HCEC 1CT (cell line): Measurements from ENCODE around the gene CEP126.
A peak's percentile ranks its signal among the peaks of the same experiment; 100 is the strongest.

Experiments used
- DNase-seq: peaks from one replicate; pipeline ENCODE4 v3.0.0-alpha.2; 2017

The CEP126 gene

DNA sequence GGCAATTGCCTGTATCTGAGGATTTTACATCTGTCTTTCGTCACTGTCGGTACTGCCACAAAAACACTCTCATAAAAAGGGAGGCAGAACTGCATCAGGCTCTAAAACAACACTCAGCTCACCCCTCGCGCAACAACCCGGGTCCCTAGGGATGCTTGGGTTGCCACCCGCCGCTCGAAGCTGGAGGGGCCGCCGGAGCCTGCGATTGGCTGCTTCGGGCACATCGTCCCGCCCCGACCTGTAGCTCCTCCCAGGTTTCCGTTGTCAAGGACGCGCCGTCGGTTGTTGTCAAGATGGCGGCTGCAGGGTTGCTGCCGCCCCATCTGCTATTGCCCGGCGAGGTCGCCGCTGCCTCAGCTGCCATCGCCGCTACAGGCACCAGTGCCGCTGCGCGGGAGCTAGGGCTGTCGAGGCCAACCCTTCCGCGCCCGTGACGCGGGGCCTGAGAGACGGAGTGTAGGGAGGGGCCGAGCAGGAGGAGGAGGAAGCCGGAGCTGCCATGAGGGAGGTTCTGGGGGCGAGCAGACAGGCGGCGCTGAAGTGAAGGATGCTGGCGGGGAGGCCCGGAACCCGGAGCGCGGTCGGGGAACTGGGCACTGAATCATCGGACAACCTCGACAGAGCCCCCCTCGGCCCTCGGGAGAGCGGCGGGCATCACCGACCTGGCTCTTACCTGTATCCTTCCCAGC lies at the start of gene CEP126:
Gene CEP126, plus strand, starts transcription at position 273 of the 689 bp plus-strand sequence. Its CDS starts 275 bp downstream, at position 548.
- DNase-seq: peak; percentile 95

DNA sequence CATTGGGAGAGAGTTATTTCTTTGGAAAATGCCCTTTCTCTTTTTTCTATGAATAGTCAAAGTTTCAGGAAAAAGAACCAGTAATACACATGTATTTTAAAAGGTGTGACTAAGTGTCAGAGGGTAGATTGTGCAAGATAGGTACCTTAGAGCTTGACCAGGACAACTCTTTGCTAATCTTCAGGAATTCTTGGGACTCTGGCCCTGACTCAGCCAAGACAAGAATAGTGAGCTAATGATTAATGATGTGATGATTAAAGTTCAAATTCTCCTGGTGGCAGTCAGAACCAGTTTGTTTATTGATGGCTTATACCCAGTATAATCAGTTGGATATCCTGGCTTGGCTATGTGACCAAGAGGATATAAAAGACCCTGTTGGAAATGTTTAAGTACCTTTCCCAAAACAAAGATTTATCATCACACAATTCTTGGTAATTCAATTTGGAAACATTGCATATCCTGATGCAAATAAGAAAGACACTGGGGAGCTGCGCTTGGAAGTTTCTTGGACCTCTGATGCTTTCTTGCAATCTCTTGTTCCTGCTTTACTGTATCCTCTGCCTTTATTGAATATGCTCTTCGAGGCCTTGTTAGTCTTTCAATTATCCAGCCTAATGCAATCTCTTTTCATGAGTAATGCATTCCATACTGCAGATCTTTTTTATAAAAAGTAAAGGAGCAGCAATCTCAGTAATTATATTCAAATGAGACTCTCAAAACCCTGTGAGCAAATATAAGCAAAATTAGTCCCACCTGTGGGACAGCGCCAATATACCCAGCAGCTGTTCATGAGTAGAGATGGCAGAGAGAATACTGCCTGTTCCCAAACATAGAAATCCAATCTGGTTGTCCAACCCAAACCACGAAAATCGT lies 48.0 kb upstream of the CEP126 start:
- peak; percentile 85 for DNase-seq

DNA sequence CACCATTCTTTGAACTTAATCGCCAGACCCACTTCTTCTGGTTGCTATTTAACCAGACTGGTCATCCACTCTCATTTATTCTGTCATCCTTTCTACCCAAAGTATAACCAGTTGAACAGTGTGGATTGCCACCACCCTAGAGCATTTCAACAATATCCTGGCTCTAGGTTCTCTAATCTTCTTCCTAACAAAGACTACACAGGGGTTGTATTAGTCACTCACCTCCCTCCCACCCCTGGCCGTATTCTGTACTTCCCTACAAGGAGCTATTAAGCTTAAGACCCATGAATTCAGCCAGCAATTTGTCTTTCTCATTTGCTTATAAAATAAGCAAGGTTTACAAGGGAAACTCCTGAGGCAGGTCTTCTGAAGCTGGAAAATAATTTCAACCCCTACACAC lies 46.9 kb upstream of the CEP126 start:
- peak; percentile 13 for DNase-seq

DNA sequence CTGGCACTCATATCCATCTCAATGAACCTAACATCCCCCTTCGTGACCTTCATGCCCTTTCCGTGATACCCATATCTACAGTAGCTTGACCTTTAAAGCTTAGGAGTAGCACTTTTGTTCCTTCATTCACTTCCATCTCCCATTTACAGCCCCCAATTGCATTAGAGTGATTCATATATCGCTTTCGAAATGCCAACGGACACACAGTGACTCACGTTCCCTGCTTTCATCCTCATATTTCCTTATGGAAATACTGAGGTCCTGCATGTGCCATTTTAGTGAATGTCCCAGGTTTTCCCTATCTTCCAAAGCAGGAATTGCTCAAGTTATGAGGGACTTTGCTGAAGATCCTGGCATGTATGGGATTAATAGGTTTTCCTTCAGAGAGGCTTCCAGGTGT lies 44.3 kb upstream of the CEP126 start:
- peak; percentile 88 for DNase-seq

DNA sequence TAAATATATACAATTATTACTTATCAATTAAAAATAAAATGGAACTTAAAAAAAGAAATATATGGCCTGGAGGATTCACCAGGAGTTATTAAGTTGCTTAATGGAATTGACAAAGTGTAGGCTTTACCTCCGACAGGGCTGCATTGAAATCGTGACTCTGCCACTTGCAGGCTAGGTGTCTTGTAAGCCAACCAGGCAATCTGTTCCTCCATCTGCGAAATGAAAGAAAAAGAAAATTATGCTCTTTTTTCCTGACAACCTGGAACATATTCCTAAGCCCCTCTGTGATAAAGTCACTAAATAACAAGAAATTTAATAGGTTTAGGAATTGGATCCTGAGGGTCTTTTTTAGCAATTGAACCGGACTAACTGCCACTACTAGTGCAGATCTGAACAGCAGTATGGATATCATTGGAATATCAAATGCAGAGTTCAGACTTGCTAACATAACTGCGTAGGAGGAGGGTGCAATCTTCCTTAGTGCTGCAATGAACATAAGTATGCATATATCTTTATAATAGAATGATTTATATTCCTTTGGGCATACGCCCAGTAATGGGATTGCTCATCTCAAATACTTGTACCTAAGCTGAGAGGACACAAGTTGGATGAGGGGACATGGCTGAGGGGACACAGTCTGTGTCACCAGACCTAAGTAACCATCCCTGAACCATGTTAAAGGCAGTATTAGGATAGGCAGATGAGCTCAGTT lies 42.5 kb upstream of the CEP126 start:
- no peak for DNase-seq

- DNase-seq: peak; percentile 76
Measured at GRCh38 chr11:101880222-101880621, 34.6 kb upstream of the CEP126 start.

GRCh38 chr11:101881586-101881985 lies 33.2 kb upstream of the CEP126 start:
- DNase-seq: no peak

DNA sequence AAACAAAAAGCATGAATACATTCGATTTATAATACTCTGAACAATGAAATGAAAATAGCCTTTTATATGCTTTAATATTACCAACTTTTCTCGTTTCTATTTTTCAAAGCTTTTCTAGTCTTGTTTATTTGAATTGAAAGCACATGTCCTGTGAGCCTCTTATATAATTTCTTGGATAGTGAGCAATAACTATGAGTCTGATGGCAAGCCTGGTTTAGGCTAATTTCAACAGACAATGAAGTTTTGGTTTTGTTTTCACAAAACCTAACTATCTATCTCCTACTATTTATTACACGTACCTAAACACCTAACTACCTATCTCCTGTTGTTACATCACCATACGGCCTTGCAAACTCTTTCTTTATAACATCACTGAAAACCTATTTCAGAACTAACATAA lies 29.2 kb upstream of the CEP126 start:
- no peak for DNase-seq

- no peak for DNase-seq
Measured at GRCh38 chr11:101889767-101890166, 25.0 kb upstream of the CEP126 start.

DNA sequence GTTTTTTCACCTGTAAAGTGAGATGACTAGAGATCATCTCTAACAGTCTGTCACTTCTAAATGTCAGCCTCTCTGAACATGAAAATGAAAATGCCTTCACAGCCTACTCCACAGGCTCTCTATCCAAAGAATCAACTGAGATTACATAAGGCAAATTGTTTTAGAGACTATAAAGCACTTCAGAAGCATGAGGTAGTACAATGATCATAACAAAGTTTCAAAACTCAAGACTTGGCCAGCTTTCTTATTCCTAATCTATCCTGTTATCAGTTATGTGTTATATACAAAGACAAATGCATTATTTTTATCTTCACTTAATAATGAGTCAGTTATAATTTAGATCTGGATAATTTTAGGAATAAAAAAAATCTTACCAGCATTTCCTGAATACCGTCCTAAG lies 20.3 kb upstream of the CEP126 start:
- no peak for DNase-seq

- no peak for DNase-seq
Measured at GRCh38 chr11:101907815-101908214, 7.0 kb upstream of the CEP126 start.

DNA sequence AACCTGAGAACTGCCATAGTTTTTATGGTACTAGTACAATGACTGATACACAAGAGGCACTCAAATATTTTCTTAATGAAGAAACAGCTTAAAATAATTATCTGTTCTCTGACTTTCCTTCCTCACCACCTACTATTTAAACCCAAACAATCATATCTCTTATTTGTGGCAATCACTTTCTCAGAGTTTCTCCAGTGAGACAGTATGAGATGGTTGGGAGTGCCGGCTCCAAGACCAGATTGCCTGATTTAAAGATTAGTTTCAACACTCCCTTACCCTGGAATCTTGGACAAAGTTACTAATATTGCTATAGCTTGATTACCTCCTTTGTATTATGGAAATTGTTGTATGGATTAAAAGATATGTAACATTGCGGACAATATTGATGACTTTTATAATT lies 5.7 kb upstream of the CEP126 start:
- no peak for DNase-seq

DNA sequence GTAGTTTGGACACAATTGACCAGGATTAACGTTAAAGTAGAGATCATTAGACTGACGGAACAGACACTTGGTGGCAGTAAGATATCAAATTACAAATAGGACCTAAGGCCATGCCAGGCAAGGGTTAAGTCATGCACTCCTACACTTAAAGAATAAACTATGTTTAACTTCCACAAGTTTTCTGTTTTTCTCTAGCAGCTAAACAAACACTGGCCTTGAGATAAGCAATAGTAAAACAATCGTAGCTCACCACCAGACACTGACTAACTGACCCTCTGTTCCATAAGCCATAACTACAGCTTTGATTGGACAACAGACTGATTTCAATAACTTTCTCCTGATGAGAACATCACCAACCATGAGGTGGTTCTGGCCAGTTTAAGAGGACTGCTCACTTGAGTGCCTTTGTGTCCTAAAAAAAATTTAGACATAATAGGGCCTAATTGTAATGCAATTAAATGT lies 2.0 kb upstream of the CEP126 start:
- DNase-seq: no peak

- no peak for DNase-seq
Measured at GRCh38 chr11:101913656-101914055, 1.2 kb upstream of the CEP126 start.

- DNase-seq: peak; percentile 42
Measured at GRCh38 chr11:101914341-101914737, 471 bp upstream of the CEP126 start.

- peak; percentile 32 for DNase-seq
Measured at GRCh38 chr11:101915791-101916291, 1.0 kb downstream of the CEP126 start.

GRCh38 chr11:101916422-101916821 lies 1.6 kb downstream of the CEP126 start, which contains the start of gene ANGPTL5:
Gene ANGPTL5, minus strand, starts transcription at chr11:101916522. Its CDS starts 8,613 bp downstream, at chr11:101907909.
- DNase-seq: no peak

- DNase-seq: no peak
Measured at GRCh38 chr11:101917226-101917625, 2.4 kb downstream of the CEP126 start.

GRCh38 chr11:101920992-101921391 lies 6.2 kb downstream of the CEP126 start:
- no peak for DNase-seq

DNA sequence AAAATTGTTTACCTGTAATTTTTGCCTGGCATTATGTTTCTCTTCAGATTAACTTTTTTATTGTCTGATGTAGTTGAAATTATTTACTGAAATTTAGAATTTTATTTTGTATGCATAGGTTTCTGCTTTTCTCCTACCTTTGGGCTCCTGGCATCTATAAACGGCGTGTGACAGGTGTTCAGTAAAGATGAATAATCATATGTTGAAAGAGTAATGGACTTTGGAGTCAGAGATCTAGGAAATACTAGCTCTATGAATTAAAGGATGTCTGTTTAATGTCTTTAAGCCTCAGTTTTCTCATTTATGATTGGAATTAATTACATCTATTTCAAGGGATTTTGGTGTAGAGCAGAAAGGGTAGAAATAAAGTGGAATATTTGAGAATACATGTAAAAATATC lies 8.7 kb downstream of the CEP126 start:
- DNase-seq: no peak

GRCh38 chr11:101929294-101929915 lies 14.6 kb downstream of the CEP126 start:
- DNase-seq: no peak

GRCh38 chr11:101931692-101932091 lies 16.9 kb downstream of the CEP126 start:
- DNase-seq: no peak
